Astrocyte (in vitro differentiated cells and primary cell): ENCODE data around the gene PKHD1. TPM values are rescaled to one million over a fixed set of nuclear protein-coding genes. Genes with fewer than 3 reads are reported as not detected.

Experiments used
- DNase-seq: peaks from one replicate; pipeline ENCODE4 v3.0.0-alpha.2; 2010; ENCODE audit warnings: low read depth
- FAIRE-seq: peaks from 2 replicates; lab custom pipeline; 2011; peaks lifted over from hg19 to GRCh38; lab: Jason Lieb, UNC
- H2AFZ ChIP-seq: 2 replicates; pipeline ENCODE4 v1.6.0; 2012; ENCODE audit warnings: low read depth, low read length, inconsistent platforms
- H3K27ac ChIP-seq: 2 replicates; pipeline ENCODE4 v1.5.1; 2011; ENCODE audit warnings: low read depth, low read length, inconsistent platforms
- H3K27me3 ChIP-seq: 2 replicates; pipeline ENCODE4 v1.6.0; 2011; ENCODE audit warnings: low read length, inconsistent platforms; ENCODE audit not compliant: insufficient read depth
- H3K36me3 ChIP-seq: 2 replicates; pipeline ENCODE4 v1.5.1; 2011; ENCODE audit warnings: low read length, inconsistent platforms; ENCODE audit not compliant: insufficient read depth
- H3K4me1 ChIP-seq: 2 replicates; pipeline ENCODE4 v1.5.1; 2011; ENCODE audit warnings: low read length, inconsistent platforms; ENCODE audit not compliant: insufficient read depth
- H3K4me2 ChIP-seq: 2 replicates; pipeline ENCODE4 v1.6.0; 2012; ENCODE audit warnings: low read length, inconsistent platforms
- H3K4me3 ChIP-seq: 2 replicates; pipeline ENCODE4 v1.5.1; 2011; ENCODE audit warnings: low read depth, mild to moderate bottlenecking, low read length, inconsistent platforms; ENCODE audit not compliant: insufficient read depth
- H3K79me2 ChIP-seq: 2 replicates; pipeline ENCODE4 v1.6.0; 2012; ENCODE audit warnings: mild to moderate bottlenecking, low read length, inconsistent platforms; ENCODE audit not compliant: insufficient read depth
- H3K9ac ChIP-seq: 2 replicates; pipeline ENCODE4 v1.6.0; 2012; ENCODE audit warnings: mild to moderate bottlenecking, low read length, inconsistent platforms
- H3K9me3 ChIP-seq: 2 replicates; pipeline ENCODE4 v1.5.1; 2012; ENCODE audit warnings: low read depth, mild to moderate bottlenecking, low read length, inconsistent platforms; ENCODE audit not compliant: insufficient read depth
- H4K20me1 ChIP-seq: 2 replicates; pipeline ENCODE4 v1.6.0; 2012; ENCODE audit warnings: low read length, inconsistent platforms; ENCODE audit not compliant: insufficient read depth
- H3K27ac Mint-ChIP-seq: one replicate; pipeline ENCODE4 v1.8.0; 2021; ENCODE audit warnings: mild to moderate bottlenecking, mixed read lengths; ENCODE audit not compliant: unreplicated experiment
- H3K27me3 Mint-ChIP-seq: one replicate; pipeline ENCODE4 v1.8.0; 2021; ENCODE audit warnings: low read depth, mixed read lengths; ENCODE audit not compliant: unreplicated experiment
- H3K36me3 Mint-ChIP-seq: one replicate; pipeline ENCODE4 v1.8.0; 2021; ENCODE audit warnings: low read depth, mixed read lengths; ENCODE audit not compliant: unreplicated experiment
- H3K4me1 Mint-ChIP-seq: one replicate; pipeline ENCODE4 v1.8.0; 2021; ENCODE audit warnings: low read depth, mixed read lengths; ENCODE audit not compliant: unreplicated experiment
- H3K4me3 Mint-ChIP-seq: one replicate; pipeline ENCODE4 v1.8.0; 2021; ENCODE audit warnings: mild to moderate bottlenecking, moderate library complexity, mixed read lengths; ENCODE audit not compliant: unreplicated experiment
- H3K9me3 Mint-ChIP-seq: one replicate; pipeline ENCODE4 v1.8.0; 2021; ENCODE audit warnings: mild to moderate bottlenecking, mixed read lengths; ENCODE audit not compliant: unreplicated experiment
- EZH2 ChIP-seq: IDR thresholded peaks from 2 replicates; pipeline ENCODE4 v1.6.1; 2012; ENCODE audit warnings: mild to moderate bottlenecking, low read length, inconsistent platforms; ENCODE audit not compliant: insufficient read depth
- total RNA-seq: library from RNA; stranded (reverse); gene quantifications from 2 replicates; pipeline ENCODE4 v1.2.1, GENCODE V29; 2021
- TF ChIP-seq, protein P1 (sequence below): IDR thresholded peaks from 2 replicates; pipeline ENCODE4 v1.5.1; 2011; ENCODE audit warnings: low read depth, mild to moderate bottlenecking, inconsistent platforms, low read length, moderate library complexity; ENCODE audit not compliant: insufficient read depth

PKHD1 gene
- total RNA-seq, 1 donor from 2014 or later, result 0.16 TPM

DNA sequence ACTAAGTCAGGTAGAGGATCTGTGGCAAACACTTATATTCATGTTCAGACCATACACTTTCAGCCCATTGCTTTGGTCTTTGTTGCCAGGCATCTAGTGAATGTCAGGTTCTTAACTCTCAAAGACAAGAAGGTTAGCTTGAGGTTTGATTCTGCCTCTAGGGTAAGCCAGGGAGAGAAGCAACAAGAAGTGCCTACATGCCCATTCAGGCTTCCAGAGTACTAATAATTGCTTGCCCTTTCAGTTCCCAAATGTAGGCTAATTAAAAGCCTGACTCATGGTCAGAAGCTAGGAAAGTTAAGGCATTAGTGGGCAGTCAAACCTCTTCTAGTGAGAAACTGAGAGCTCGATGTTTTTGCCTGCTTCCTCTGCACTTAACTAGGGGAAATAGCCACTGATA, 492.4 kb downstream of the PKHD1 start:
- no peaks in the 10 kb centered on the region for H4K20me1 ChIP-seq
- DNase-seq (no peak), FAIRE-seq (no peak)
- H3K36me3 ChIP-seq, result no peaks in the 10 kb centered on the region
- no peak overlapping the region for H3K27ac ChIP-seq
- Mint-ChIP-seq H3K9me3 (peaks cover 6% of the 10 kb centered on the region), H3K4me3 (no peak overlapping the region), H3K27me3 (no peaks in the 10 kb centered on the region), H3K4me1 (no peaks in the 10 kb centered on the region), H3K27ac (no peak overlapping the region), H3K36me3 (no peaks in the 10 kb centered on the region)
- TF ChIP-seq EZH2, result no peak
- TF ChIP-seq, protein P1, sequence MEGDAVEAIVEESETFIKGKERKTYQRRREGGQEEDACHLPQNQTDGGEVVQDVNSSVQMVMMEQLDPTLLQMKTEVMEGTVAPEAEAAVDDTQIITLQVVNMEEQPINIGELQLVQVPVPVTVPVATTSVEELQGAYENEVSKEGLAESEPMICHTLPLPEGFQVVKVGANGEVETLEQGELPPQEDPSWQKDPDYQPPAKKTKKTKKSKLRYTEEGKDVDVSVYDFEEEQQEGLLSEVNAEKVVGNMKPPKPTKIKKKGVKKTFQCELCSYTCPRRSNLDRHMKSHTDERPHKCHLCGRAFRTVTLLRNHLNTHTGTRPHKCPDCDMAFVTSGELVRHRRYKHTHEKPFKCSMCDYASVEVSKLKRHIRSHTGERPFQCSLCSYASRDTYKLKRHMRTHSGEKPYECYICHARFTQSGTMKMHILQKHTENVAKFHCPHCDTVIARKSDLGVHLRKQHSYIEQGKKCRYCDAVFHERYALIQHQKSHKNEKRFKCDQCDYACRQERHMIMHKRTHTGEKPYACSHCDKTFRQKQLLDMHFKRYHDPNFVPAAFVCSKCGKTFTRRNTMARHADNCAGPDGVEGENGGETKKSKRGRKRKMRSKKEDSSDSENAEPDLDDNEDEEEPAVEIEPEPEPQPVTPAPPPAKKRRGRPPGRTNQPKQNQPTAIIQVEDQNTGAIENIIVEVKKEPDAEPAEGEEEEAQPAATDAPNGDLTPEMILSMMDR, result no peak
- no peaks in the 10 kb centered on the region for H3K27me3 ChIP-seq
- no peak overlapping the region for H3K9ac ChIP-seq
- peaks cover 7% of the 10 kb centered on the region for H3K9me3 ChIP-seq
- no peak overlapping the region for H3K4me3 ChIP-seq
- H3K4me2 ChIP-seq, result no peak overlapping the region
- H3K79me2 ChIP-seq, result no peaks in the 10 kb centered on the region
- no peak overlapping the region for H2AFZ ChIP-seq
- H3K4me1 ChIP-seq, result no peaks in the 10 kb centered on the region

DNA sequence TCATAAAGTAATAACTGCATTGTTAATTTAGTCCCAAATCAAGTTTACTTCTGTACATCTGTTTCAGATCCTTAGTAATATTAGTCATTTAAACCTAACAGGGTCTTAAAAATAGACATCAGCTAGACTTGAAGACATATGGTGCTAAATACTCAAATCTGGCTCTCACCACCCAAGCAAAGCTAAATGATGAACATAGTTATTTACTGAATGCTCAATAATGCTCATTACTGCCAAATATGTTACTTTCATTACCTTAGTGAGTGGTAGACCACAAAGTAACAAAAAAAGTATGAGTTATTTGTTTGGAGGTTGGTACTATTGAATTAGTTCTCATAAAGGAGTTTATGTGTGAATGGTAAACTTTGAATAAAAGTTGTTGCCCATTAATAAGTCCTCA, 502.1 kb downstream of the PKHD1 start:
- no peak overlapping the region for H3K4me3 ChIP-seq
- H3K27me3 ChIP-seq, result no peaks in the 10 kb centered on the region
- no peak overlapping the region for H3K4me2 ChIP-seq
- Mint-ChIP-seq H3K27ac (no peak overlapping the region), H3K4me1 (no peaks in the 10 kb centered on the region), H3K9me3 (no peaks in the 10 kb centered on the region), H3K4me3 (no peak overlapping the region), H3K36me3 (no peaks in the 10 kb centered on the region), H3K27me3 (no peaks in the 10 kb centered on the region)
- no peak overlapping the region for H3K9ac ChIP-seq
- no peaks in the 10 kb centered on the region for H3K9me3 ChIP-seq
- H3K79me2 ChIP-seq, result no peaks in the 10 kb centered on the region
- no peak overlapping the region for H3K27ac ChIP-seq
- no peaks in the 10 kb centered on the region for H4K20me1 ChIP-seq
- H3K4me1 ChIP-seq, result no peaks in the 10 kb centered on the region
- H2AFZ ChIP-seq, result no peak overlapping the region
- H3K36me3 ChIP-seq, result no peaks in the 10 kb centered on the region
- TF ChIP-seq, protein P1, result no peak
- TF ChIP-seq EZH2, result no peak
- no peak for FAIRE-seq
- no peak for DNase-seq

DNA sequence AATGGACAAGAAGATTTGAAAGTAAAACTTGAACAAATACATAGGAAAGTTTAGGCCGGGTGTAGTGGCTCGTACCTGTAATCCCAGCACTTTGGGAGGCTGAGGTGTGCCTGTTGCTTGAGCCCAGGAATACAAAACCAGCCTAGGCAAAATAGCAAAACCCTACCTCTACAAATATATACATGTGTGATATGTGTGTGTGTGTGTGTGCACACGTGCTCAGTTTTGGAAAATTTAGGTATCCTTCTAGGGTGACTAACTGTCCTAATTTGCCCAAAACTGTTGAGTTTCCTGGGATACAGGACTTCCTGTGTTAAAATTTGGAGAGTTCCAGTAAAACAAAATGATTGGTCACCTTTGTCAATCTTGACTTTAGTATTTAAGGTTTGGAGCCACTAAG, 503.2 kb downstream of the PKHD1 start:
- no peak overlapping the region for H3K9ac ChIP-seq
- DNase-seq (no peak), FAIRE-seq (no peak)
- no peaks in the 10 kb centered on the region for H3K9me3 ChIP-seq
- H3K27ac ChIP-seq, result no peak overlapping the region
- H3K79me2 ChIP-seq, result no peaks in the 10 kb centered on the region
- no peaks in the 10 kb centered on the region for H3K9me3 Mint-ChIP-seq
- H3K27ac Mint-ChIP-seq, result no peak overlapping the region
- H3K4me2 ChIP-seq, result no peak overlapping the region
- no peaks in the 10 kb centered on the region for H3K27me3 ChIP-seq
- H3K36me3 ChIP-seq, result no peaks in the 10 kb centered on the region
- no peaks in the 10 kb centered on the region for H3K36me3 Mint-ChIP-seq
- TF ChIP-seq, protein P1, result no peak
- no peak for TF ChIP-seq EZH2
- no peaks in the 10 kb centered on the region for H3K27me3 Mint-ChIP-seq
- no peaks in the 10 kb centered on the region for H4K20me1 ChIP-seq
- no peaks in the 10 kb centered on the region for H3K4me1 Mint-ChIP-seq
- H3K4me3 ChIP-seq, result no peak overlapping the region
- no peak overlapping the region for H3K4me3 Mint-ChIP-seq
- H3K4me1 ChIP-seq, result no peaks in the 10 kb centered on the region
- H2AFZ ChIP-seq, result no peak overlapping the region
